Astrocyte (in vitro differentiated cells and primary cell): Measurements from ENCODE around the gene POLE.

Source experiments
- EZH2 ChIP-seq: IDR thresholded peaks from 2 replicates; pipeline ENCODE4 v1.6.1; 2012; ENCODE audit warnings: mild to moderate bottlenecking, low read length, inconsistent platforms; ENCODE audit not compliant: insufficient read depth
- TF ChIP-seq, protein P1 (sequence below): IDR thresholded peaks from 2 replicates; pipeline ENCODE4 v1.5.1; 2011; ENCODE audit warnings: low read depth, mild to moderate bottlenecking, inconsistent platforms, low read length, moderate library complexity; ENCODE audit not compliant: insufficient read depth

DNA sequence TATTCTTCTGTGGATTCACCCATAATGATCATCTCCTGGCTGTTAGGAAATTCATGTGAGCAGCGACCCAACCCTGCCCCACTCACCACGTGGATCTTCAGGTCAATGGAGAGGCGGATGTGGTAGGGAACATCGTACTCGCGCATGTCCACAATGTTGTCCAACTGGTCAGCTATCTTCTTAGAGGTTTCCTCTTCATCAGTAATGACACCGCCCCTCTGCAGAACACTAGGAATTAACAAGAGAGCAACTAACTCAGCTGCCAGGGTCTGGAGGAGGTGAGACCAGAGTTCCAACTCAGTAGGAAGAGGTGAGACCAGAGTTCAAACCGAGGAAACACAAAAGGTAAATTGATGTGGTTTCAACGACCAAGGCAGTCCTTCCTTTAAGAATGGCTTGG is 9.7 kb downstream of the POLE start:
- TF ChIP-seq, protein P1, sequence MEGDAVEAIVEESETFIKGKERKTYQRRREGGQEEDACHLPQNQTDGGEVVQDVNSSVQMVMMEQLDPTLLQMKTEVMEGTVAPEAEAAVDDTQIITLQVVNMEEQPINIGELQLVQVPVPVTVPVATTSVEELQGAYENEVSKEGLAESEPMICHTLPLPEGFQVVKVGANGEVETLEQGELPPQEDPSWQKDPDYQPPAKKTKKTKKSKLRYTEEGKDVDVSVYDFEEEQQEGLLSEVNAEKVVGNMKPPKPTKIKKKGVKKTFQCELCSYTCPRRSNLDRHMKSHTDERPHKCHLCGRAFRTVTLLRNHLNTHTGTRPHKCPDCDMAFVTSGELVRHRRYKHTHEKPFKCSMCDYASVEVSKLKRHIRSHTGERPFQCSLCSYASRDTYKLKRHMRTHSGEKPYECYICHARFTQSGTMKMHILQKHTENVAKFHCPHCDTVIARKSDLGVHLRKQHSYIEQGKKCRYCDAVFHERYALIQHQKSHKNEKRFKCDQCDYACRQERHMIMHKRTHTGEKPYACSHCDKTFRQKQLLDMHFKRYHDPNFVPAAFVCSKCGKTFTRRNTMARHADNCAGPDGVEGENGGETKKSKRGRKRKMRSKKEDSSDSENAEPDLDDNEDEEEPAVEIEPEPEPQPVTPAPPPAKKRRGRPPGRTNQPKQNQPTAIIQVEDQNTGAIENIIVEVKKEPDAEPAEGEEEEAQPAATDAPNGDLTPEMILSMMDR: no peak
- no peak for TF ChIP-seq EZH2
